Transverse colon (tissue), 4 donors: ENCODE results near the gene QRICH1. TPM values are rescaled to one million over a fixed set of nuclear protein-coding genes. Genes with fewer than 3 reads are reported as not detected.

Source experiments
- DNase-seq: peaks from one replicate; pipeline ENCODE4 v3.0.0-alpha.2; 2019
- H3K27ac ChIP-seq, 4 donors: fragments of 200-600 bp; sonication (generic); 2 replicates each; pipeline ENCODE4 v1.5.1; 2016 to 2018; ENCODE audit warnings: inconsistent platforms in 4 of 4
- H3K27me3 ChIP-seq: fragments of 200-600 bp; sonication (generic); 2 replicates; pipeline ENCODE4 v1.5.1; 2017; ENCODE audit warnings: inconsistent platforms
- H3K36me3 ChIP-seq, 4 donors: fragments of 200-600 bp; sonication (generic); 2 replicates each; pipeline ENCODE4 v1.5.1; 2017 to 2019; ENCODE audit warnings: inconsistent platforms in 4 of 4
- H3K4me1 ChIP-seq, 4 donors: fragments of 200-600 bp; sonication (generic); 2 replicates each; pipeline ENCODE4 v1.5.1; 2017 to 2020; ENCODE audit warnings: inconsistent platforms in 4 of 4
- H3K4me3 ChIP-seq, 4 donors: fragments of 200-600 bp; sonication (generic); 1 replicate in 1 of 4; 2 replicates in 3 of 4; pipeline versions ENCODE4 v1.5.1 to v1.6.1; 2017 to 2019; ENCODE audit warnings: inconsistent platforms in 4 of 4
- H3K9me3 ChIP-seq, 2 donors: fragments of 200-600 bp; sonication (generic); 2 replicates each; pipeline ENCODE4 v1.5.1; 2017 to 2019; ENCODE audit warnings: inconsistent platforms in 2 of 2
- EP300 ChIP-seq: sonication (generic); formaldehyde crosslinking; IDR thresholded peaks from one replicate; pipeline ENCODE4 v1.6.1; 2017; ENCODE audit warnings: antibody characterized with exemption, low read depth
- POLR2A ChIP-seq: fragments of 450-650 bp; IDR thresholded peaks from one replicate; pipeline ENCODE4 v1.6.1; 2016; ENCODE audit warnings: antibody characterized with exemption, mild to moderate bottlenecking, moderate library complexity
- POLR2AphosphoS5 ChIP-seq, 3 donors: sonication (generic); formaldehyde crosslinking; IDR thresholded peaks; one replicate each; pipeline ENCODE4 v1.6.1; 2016; ENCODE audit warnings: antibody characterized with exemption in 3 of 3
- WGBS, 2 donors: methylation state at CpG; one replicate each; pipeline ENCODE4 v1.1.5; 2018; ENCODE audit warnings: low coverage in 1 of 2; 5-methylcytosine and 5-hydroxymethylcytosine counted together
- in situ Hi-C, 4 donors: fragments of 200-750 bp; cut with MboI; loops; one replicate each; pipeline versions ENCODE4 v1.15.0 to v1.15.1; 2017; ENCODE audit warnings: low sequenced_read_pairs in 3 of 4, low pct_ligation_motif_present in 1 of 4, low pct_unique_long_range_greater_than_20kb in 1 of 4
- intact Hi-C: fragments of 100-400 bp; cut with DNase I; formaldehyde crosslinking; loops from one replicate; pipeline ENCODE4 v1.15.1; 2023; ENCODE audit warnings: low total_unique reads
- small RNA-seq, 4 donors: library from RNA; depleted of rRNA; stranded (forward); fragments of <200 nt; gene quantifications; one replicate each; pipeline ENCODE3, GENCODE V24; 2016
- total RNA-seq, 4 donors: library from RNA; depleted of rRNA; stranded (reverse); fragments of >200 nt; gene quantifications; one replicate each; pipeline ENCODE4 v1.1.0, GENCODE V29; 2016
- TF ChIP-seq, protein P1 (sequence below), 5 experiments: fragments of 200-600 bp in 3 of 5; fragments of 450-650 bp in 2 of 5; sonication (generic) in 3 of 5; IDR thresholded peaks; 1 replicate in 2 of 5; 2 replicates in 3 of 5; pipeline ENCODE4 v1.5.1; 2016 to 2017; ENCODE audit warnings: antibody characterized with exemption in 5 of 5, inconsistent platforms in 3 of 5, mild to moderate bottlenecking in 2 of 5, moderate library complexity in 1 of 5

QRICH1 gene
- total RNA-seq, 4 donors from 2014 or later = 76.4 to 122 (median 84.7) TPM

DNA sequence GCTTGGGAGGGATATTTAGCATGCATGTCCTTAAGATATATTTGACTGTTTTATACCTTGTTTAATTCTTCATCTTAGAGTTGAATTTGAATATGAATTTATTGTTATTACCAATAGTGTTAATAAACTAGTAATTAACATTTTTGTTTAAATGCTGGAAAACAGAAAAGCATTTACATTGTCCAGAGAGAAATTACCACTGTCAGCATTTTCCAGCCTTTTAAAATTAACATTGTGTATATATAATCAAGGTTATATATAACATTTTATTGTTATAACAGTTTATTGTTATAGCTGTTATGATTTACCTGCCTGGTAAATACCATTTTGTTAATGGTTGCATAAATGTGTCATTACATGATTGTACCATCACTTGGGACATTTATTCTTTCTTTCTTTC is 111.9 kb downstream of the QRICH1 start:
- H3K27ac ChIP-seq = no peak overlapping the region
- H3K4me1 ChIP-seq = peaks cover 0 to 4% (median 1%) of the 10 kb centered on the region in 4 donors
- TF ChIP-seq POLR2AphosphoS5 (IDR thresholded peaks at IDR 0.05) = no peak
- no peak for TF ChIP-seq POLR2A
- TF ChIP-seq, protein P1, sequence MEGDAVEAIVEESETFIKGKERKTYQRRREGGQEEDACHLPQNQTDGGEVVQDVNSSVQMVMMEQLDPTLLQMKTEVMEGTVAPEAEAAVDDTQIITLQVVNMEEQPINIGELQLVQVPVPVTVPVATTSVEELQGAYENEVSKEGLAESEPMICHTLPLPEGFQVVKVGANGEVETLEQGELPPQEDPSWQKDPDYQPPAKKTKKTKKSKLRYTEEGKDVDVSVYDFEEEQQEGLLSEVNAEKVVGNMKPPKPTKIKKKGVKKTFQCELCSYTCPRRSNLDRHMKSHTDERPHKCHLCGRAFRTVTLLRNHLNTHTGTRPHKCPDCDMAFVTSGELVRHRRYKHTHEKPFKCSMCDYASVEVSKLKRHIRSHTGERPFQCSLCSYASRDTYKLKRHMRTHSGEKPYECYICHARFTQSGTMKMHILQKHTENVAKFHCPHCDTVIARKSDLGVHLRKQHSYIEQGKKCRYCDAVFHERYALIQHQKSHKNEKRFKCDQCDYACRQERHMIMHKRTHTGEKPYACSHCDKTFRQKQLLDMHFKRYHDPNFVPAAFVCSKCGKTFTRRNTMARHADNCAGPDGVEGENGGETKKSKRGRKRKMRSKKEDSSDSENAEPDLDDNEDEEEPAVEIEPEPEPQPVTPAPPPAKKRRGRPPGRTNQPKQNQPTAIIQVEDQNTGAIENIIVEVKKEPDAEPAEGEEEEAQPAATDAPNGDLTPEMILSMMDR (IDR thresholded peaks at IDR 0.05) = no peak
- TF ChIP-seq EP300 = no peak
- H3K27me3 ChIP-seq = no peaks in the 10 kb centered on the region
- no peak overlapping the region for H3K4me3 ChIP-seq
- H3K9me3 ChIP-seq = no peaks in the 10 kb centered on the region
- DNase-seq = no peak
- H3K36me3 ChIP-seq = peaks cover 0 to 48% (median 13%) of the 10 kb centered on the region in 4 donors
- in situ Hi-C loops = no loop called here
- intact Hi-C loops = no loop called here

DNA sequence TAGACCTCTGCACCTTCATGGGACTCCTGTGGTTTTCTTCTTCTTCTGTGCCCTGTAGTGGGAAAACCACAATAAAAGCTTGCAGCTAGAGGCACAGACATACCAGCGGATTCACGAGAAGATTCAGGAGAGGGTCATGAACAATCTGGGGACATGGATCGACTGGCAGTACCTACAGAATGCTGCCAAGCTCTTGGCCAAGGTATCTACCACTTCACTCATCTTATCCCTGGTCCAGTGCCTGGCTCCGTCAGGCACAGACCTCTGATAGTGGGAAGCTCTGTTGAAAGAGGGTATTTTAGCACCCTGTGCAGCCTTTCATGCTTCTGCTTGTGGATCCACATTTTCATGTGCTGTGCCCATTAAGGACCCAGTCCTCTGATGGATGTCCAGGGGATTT is 113.6 kb downstream of the QRICH1 start:
- intact Hi-C loops (no loop called here), in situ Hi-C loops (no loop called here)
- TF ChIP-seq EP300 = no peak
- TF ChIP-seq POLR2AphosphoS5 (IDR thresholded peaks at IDR 0.05) = no peak
- TF ChIP-seq POLR2A = no peak
- TF ChIP-seq, protein P1 (IDR thresholded peaks at IDR 0.05) = no peak
- H3K4me3 ChIP-seq = no peak overlapping the region
- H3K27ac ChIP-seq = no peak overlapping the region
- peaks cover 0 to 65% (median 22%) of the 10 kb centered on the region in 4 donors for H3K36me3 ChIP-seq
- H3K9me3 ChIP-seq = no peaks in the 10 kb centered on the region
- no peak for DNase-seq
- 92% methylated on average over 4 of the region's 4 CpGs; no CpG with 5 or more reads in 1 of the 2 donors for WGBS, 2 donors
- H3K4me1 ChIP-seq = peaks cover 0 to 4% (median 1%) of the 10 kb centered on the region in 4 donors
- no peaks in the 10 kb centered on the region for H3K27me3 ChIP-seq

Small RNA genes within 50 kb of the gene (small RNA-seq; reads per million reads assigned to genes)
- gene MIR191 = 7,556 to 14,897 (median 13,428) reads per million in 4 donors
- 51.4 to 200 (median 75.7) reads per million in 4 donors for gene MIR425
- gene RN7SL182P = 0 reads per million in 4 donors

Other genes starting within 250 kb of the QRICH1 start
- 10 to 100 TPM; 20.3 to 59.1 (median 40.8) TPM for gene PRKAR2A, start 246.2 kb downstream of the QRICH1 start, total RNA-seq
- gene SLC25A20, start 195.2 kb downstream of the QRICH1 start, total RNA-seq = 10 to 100 TPM in 3 of 4 donors, 1 to 10 TPM in 1; 8.4 to 83.8 (median 31.7) TPM
- 100 to 1,000 TPM in 3 of 4 donors, 10 to 100 TPM in 1; 82.6 to 269 (median 115) TPM for gene ARIH2, start 175.2 kb downstream of the QRICH1 start, total RNA-seq
- gene P4HTM, start 103.8 kb downstream of the QRICH1 start, total RNA-seq = 100 to 1,000 TPM in 1 of 4 donors, 10 to 100 TPM in 3; 43.4 to 100 (median 76.6) TPM
- gene WDR6, start 86.7 kb downstream of the QRICH1 start, total RNA-seq = 100 to 1,000 TPM in 3 of 4 donors, 10 to 100 TPM in 1; 76.0 to 162 (median 146) TPM
- 100 to 1,000 TPM in 1 of 4 donors, 10 to 100 TPM in 3; 30.4 to 136 (median 42.0) TPM for gene DALRD3, start 75.5 kb downstream of the QRICH1 start, total RNA-seq
- 100 to 1,000 TPM in 1 of 4 donors, 10 to 100 TPM in 3; 30.4 to 125 (median 88.1) TPM for gene NDUFAF3, start 72.0 kb downstream of the QRICH1 start, total RNA-seq
- gene IMPDH2, start 64.7 kb downstream of the QRICH1 start, total RNA-seq = 100 to 1,000 TPM in 1 of 4 donors, 10 to 100 TPM in 3; 25.1 to 106 (median 72.7) TPM
- 100 to 1,000 TPM; 403 to 873 (median 447) TPM for gene QARS1, start 10.7 kb upstream of the QRICH1 start, total RNA-seq
- gene USP19, start 26.8 kb upstream of the QRICH1 start, total RNA-seq = 10 to 100 TPM; 66.5 to 86.2 (median 71.7) TPM
- 100 to 1,000 TPM; 141 to 290 (median 177) TPM for gene LAMB2, start 39.0 kb upstream of the QRICH1 start, total RNA-seq
- gene CCDC71, start 72.3 kb upstream of the QRICH1 start, total RNA-seq = 10 to 100 TPM; 26.2 to 33.9 (median 31.3) TPM
- 10 to 100 TPM in 2 of 4 donors, 1 to 10 TPM in 2; 4.5 to 23.5 (median 13.4) TPM for gene KLHDC8B, start 77.5 kb upstream of the QRICH1 start, total RNA-seq
- 10 to 100 TPM in 1 of 4 donors, 1 to 10 TPM in 3; 2.4 to 13.5 (median 5.3) TPM for gene C3orf62, start 183.2 kb upstream of the QRICH1 start, total RNA-seq
- 10 to 100 TPM; 11.1 to 39.6 (median 27.0) TPM for gene USP4, start 246.0 kb upstream of the QRICH1 start, total RNA-seq